NK-92 treated with Interleukin-12 subunit alpha and Interleukin-12 subunit beta, amount 100 ng/mL, for 24 hours (cell line): Measurements from ENCODE around the gene DENND4B.

Experiments used
- DNase-seq: peaks from one replicate; lab custom pipeline; 2025; lab: John Stamatoyannopoulos, UW

DENND4B gene

GRCh38 chr1:153886127-153886526 is 60.4 kb downstream of the DENND4B start:
- DNase-seq: no peak

DNA sequence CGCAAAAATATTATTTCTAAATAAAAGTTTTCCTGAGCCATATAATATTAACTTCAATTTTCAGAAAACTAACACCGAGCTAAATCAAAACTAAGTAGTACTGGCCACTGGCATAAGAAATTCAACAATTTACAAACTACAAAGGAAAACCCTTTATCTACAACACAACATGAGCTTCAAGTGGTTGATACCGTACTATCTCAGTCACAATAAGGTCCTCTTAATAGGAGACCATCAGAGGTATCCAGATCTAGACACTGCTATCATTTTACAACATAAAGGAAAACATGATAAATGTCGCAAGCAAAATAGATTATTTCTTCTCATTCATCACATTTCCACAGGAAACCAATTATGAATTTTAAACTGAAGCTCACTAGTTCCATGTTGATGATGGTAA is 63.3 kb downstream of the DENND4B start:
- DNase-seq: no peak

DNA sequence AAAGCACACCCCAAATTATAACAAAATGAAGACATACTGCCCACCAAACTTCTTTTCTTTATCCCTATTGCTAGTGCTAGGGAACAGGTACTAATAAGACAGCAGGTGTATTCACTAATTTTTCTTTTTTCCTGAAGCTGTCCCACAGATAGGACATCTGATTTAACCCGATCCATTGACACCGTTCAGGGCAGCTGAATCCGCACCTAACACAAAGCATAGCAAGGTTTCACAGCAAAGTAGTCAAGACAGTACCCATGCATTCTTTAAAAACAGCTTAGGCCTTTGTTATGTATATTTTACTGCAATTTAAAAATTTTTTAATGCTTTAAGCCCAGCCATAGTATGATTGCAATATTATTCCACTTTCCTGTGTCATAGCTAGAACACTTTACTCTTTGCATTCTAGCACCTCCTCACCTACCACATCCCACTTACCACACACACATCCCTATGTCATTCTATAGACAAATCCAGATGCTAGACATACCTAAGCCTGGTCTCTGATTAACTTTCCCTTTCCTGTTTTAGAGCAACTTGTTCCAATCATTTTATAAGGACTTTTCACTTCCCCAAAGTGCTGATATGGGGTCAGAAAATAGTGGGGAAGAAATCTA is 64.1 kb downstream of the DENND4B start:
- DNase-seq: no peak

DNA sequence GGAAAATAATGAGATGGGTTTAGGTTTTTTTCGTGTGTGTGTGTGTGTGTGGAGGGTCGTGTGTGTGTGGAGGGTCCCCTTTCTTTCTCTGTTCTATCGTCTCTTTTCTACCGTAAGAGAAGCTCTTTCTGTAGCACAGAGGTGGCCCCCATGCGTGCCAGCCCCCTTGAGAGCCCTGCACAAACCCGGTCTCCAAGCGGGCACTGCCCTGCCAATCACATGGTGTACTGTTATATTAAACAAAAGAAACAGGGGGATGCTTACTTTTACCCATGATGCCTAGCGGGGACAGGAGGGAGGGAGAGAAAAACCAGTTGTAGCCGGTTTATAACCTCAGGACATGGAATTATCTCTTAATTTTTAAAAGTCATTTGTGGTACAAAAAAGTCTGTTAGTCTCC is 64.8 kb downstream of the DENND4B start:
- DNase-seq: no peak

- no peak for DNase-seq
Observed at GRCh38 chr1:153880962-153881361, 65.6 kb downstream of the DENND4B start.

DNA sequence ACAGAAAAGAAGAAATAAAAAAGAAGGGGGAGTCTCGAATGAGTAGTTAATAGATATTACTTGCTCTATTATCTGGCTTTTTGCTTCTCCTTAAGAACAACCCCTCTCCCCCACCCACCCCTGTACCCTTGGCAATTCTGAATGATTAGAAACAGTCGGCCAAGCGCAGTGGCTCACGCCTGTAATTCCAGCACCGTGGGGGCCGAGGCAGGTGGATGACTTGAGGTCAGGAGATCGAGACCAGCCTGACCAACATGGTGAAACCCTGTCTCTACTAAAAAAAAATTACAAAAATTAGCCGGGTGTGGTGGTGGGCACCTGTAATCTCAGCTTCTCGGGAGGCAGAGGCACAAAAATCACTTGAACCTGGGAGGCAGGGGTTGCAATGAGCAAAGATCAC is 66.5 kb downstream of the DENND4B start:
- no peak for DNase-seq
